ENCODE data around the gene MYO16.
"Not testable (repeated sequence)": the region's sequence is repeated elsewhere in the genome, so short reads cannot be mapped to it uniquely, and the experiment has no call there.

Gene MYO16

DNA sequence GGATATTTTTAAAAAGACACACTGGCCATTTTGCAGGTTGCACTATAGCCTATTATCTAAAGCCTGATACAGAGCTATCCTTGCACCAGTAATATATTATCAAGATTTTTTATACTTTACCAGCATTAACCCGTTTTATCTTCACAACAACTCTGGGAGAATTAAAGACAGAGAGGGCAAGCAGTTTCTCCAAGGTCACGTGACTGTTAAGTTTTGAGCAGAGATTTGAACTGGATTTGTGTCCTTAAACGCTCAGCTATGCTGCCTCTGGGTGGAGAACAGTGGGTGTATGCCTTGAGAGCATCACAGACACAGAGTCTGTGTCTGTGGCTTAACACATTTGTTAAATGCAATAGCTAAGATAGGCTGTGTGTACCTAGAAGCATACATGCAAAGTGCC, 147.2 kb downstream of the MYO16 start:
- no peaks in the 10 kb centered on the region for H3K9me3 ChIP-seq (ENCODE audit: insufficient read depth, low read length)
- no peak for TF ChIP-seq ZNF274 (IDR thresholded peaks at IDR 0.05; ENCODE audit: low read depth, low read length)
- TF ChIP-seq YY1 (IDR thresholded peaks at IDR 0.05; ENCODE audit: insufficient read depth, insufficient read length) = no peak
- TF ChIP-seq SUZ12 (IDR thresholded peaks at IDR 0.05; ENCODE audit: extremely low read depth, insufficient read depth, insufficient read length) = no peak
- H3K27me3 ChIP-seq (ENCODE audit: insufficient read depth, insufficient read length) = no peaks in the 10 kb centered on the region
- H3K9ac ChIP-seq (ENCODE audit: insufficient read length, low read depth) = no peak overlapping the region
- DNase-seq (ENCODE audit: low read depth, low spot score) = no peak
- H3K4me3 ChIP-seq (ENCODE audit: insufficient read length, low read depth) = no peak overlapping the region
- no peaks in the 10 kb centered on the region for H3K36me3 ChIP-seq (ENCODE audit: insufficient read depth, insufficient read length, low read length)
- H3K4me1 ChIP-seq (ENCODE audit: insufficient read depth, insufficient read length) = no peaks in the 10 kb centered on the region

DNA sequence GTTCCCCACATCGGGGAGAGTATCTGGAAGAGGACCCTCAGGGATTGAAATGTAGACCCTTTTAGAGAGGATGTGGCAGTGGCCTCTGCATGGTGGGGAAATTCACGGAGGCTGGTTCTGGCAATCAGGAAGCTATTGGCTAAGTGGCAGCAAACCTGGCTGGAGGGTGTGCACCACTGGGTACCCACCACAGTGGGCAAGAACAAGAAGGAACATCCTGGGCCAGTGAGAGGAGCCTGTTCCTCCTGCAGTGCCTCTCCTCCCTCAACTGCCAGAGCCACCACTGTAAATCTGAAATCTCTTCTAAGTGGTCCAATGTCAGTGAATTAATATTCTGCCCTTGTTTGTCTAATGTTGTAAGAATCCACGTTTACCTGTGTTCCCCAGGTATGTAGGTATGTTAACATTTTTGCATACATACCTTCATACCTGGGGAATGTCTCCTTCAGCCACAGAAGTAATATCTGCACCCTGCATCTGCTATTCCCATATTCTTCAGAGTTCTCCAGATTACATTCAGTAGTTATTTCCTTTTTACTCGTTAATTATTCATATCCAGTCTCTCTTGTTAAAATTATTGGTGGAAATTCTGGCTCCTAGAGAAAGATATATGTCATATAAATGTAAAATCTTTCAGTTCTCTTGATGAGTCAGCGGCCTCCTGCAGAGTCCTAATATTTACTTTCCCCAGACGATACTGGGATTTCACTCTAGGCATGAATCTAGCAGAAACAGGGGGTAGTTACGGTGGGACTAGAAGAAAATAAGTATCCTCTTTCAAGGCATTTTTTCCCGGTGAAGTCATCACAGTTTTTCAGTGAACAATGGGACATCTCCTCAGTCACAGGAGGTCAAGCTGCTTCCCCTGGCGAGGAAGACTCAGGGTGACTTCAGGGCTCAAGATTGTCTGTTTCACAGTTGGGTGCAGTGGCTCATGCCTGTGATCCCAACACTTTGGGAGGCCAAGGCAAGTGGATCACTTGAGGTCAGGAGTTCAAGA, 148.3 kb downstream of the MYO16 start:
- H3K4me1 ChIP-seq (ENCODE audit: insufficient read depth, insufficient read length) = no peaks in the 10 kb centered on the region
- no peak overlapping the region for H3K4me3 ChIP-seq (ENCODE audit: insufficient read length, low read depth)
- H3K27me3 ChIP-seq (ENCODE audit: insufficient read depth, insufficient read length) = no peaks in the 10 kb centered on the region
- peaks cover 4% of the 10 kb centered on the region; the same call in 1 of the 2 replicates for H3K9me3 ChIP-seq (ENCODE audit: insufficient read depth, low read length)
- H3K9ac ChIP-seq (ENCODE audit: insufficient read length, low read depth) = no peak overlapping the region
- peak; percentile 71 for DNase-seq (ENCODE audit: low read depth, low spot score)
- no peaks in the 10 kb centered on the region for H3K36me3 ChIP-seq (ENCODE audit: insufficient read depth, insufficient read length, low read length)
- TF ChIP-seq YY1 (IDR thresholded peaks at IDR 0.05; ENCODE audit: insufficient read depth, insufficient read length) (no peak), SUZ12 (IDR thresholded peaks at IDR 0.05; ENCODE audit: extremely low read depth, insufficient read depth, insufficient read length) (no peak), ZNF274 (IDR thresholded peaks at IDR 0.05; ENCODE audit: low read depth, low read length) (no peak)

DNA sequence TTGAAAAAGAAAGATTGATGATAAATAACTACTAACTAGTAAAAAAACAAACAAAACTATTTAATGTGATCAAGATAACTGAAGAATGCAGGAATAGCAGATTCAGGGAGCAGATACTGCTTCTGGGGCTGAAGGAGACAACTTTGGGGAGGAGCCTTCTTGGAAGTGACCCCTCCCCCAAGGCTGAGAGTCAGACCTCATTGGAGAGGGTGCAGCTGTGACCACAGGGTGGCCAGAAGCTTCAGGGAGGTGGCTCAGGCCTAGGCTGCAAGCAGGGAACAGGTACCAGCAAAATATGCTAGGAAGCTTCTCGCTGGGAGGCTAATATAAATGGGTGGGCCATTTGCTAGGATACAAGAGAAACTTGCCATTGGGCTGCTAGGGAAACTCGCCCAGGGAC, 149.9 kb downstream of the MYO16 start:
- TF ChIP-seq SUZ12 (IDR thresholded peaks at IDR 0.05; ENCODE audit: extremely low read depth, insufficient read depth, insufficient read length) = no peak
- TF ChIP-seq ZNF274 (IDR thresholded peaks at IDR 0.05; ENCODE audit: low read depth, low read length) = no peak
- TF ChIP-seq YY1 (IDR thresholded peaks at IDR 0.05; ENCODE audit: insufficient read depth, insufficient read length) = no peak
- H3K4me1 ChIP-seq (ENCODE audit: insufficient read depth, insufficient read length) = no peaks in the 10 kb centered on the region
- H3K36me3 ChIP-seq (ENCODE audit: insufficient read depth, insufficient read length, low read length) = no peaks in the 10 kb centered on the region
- no peak overlapping the region for H3K9ac ChIP-seq (ENCODE audit: insufficient read length, low read depth)
- DNase-seq (ENCODE audit: low read depth, low spot score) = no peak
- no peaks in the 10 kb centered on the region for H3K27me3 ChIP-seq (ENCODE audit: insufficient read depth, insufficient read length)
- H3K9me3 ChIP-seq (ENCODE audit: insufficient read depth, low read length) = peaks cover 9% of the 10 kb centered on the region; the same call in 1 of the 2 replicates
- no peak overlapping the region for H3K4me3 ChIP-seq (ENCODE audit: insufficient read length, low read depth)

DNA sequence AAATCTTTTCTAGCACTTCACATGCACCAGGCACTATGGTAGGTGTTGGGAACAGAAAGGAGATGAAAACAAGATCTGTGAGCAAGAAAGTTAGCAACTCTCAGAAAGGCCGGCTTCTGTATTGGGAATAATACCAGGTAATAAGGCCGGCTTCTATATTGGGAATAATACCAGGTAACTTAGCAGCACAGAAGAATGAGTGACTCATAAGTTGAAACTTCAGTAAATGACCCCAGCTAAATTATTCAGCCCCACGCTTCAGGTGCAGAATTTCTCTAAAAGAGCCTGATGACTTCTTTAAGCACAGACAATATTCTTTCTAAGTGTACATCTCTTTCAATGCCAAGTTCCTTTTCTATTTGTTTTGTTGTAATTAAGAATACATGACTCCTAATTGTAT, 151.3 kb downstream of the MYO16 start:
- H3K27me3 ChIP-seq (ENCODE audit: insufficient read depth, insufficient read length) = no peaks in the 10 kb centered on the region

DNA sequence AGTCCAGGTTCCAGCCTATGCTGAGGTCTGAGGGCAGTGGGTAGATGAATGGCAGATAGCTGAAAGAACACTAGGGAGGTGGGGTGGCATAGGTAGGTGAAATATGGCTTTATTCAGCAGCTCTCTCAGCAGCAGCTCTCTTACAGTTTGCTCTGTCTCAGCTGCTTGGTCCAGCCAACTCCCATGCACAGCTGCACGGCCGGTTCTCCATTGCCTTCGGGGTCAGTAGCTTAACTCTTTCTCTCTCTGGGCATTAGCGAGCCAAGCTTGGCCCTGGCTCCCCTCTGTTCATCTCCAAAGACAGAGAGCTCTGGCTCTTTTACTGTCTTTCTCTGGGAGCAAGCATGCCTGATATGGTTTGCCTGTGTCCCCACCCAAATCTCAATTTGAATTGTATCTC, 151.9 kb downstream of the MYO16 start:
- Histone ChIP-seq H3K9ac (ENCODE audit: insufficient read length, low read depth) (no peak overlapping the region), H3K9me3 (ENCODE audit: insufficient read depth, low read length) (peaks cover 9% of the 10 kb centered on the region; the same call in 1 of the 2 replicates), H3K4me1 (ENCODE audit: insufficient read depth, insufficient read length) (no peaks in the 10 kb centered on the region), H3K36me3 (ENCODE audit: insufficient read depth, insufficient read length, low read length) (no peaks in the 10 kb centered on the region), H3K27me3 (ENCODE audit: insufficient read depth, insufficient read length) (no peaks in the 10 kb centered on the region), H3K4me3 (ENCODE audit: insufficient read length, low read depth) (no peak overlapping the region)
- DNase-seq (ENCODE audit: low read depth, low spot score) = no peak
- TF ChIP-seq YY1 (IDR thresholded peaks at IDR 0.05; ENCODE audit: insufficient read depth, insufficient read length) (no peak), ZNF274 (IDR thresholded peaks at IDR 0.05; ENCODE audit: low read depth, low read length) (no peak), SUZ12 (IDR thresholded peaks at IDR 0.05; ENCODE audit: extremely low read depth, insufficient read depth, insufficient read length) (no peak)

More for the DNA sequence above, 151.3 kb downstream of the MYO16 start:
- no peaks in the 10 kb centered on the region for H3K4me1 ChIP-seq (ENCODE audit: insufficient read depth, insufficient read length)
- H3K4me3 ChIP-seq (ENCODE audit: insufficient read length, low read depth) = no peak overlapping the region
- H3K9me3 ChIP-seq (ENCODE audit: insufficient read depth, low read length) = peaks cover 9% of the 10 kb centered on the region; the same call in 1 of the 2 replicates
- H3K9ac ChIP-seq (ENCODE audit: insufficient read length, low read depth) = no peak overlapping the region
- no peak for TF ChIP-seq SUZ12 (IDR thresholded peaks at IDR 0.05; ENCODE audit: extremely low read depth, insufficient read depth, insufficient read length)
- no peak for TF ChIP-seq ZNF274 (IDR thresholded peaks at IDR 0.05; ENCODE audit: low read depth, low read length)
- TF ChIP-seq YY1 (IDR thresholded peaks at IDR 0.05; ENCODE audit: insufficient read depth, insufficient read length) = no peak
- no peaks in the 10 kb centered on the region for H3K36me3 ChIP-seq (ENCODE audit: insufficient read depth, insufficient read length, low read length)
- DNase-seq (ENCODE audit: low read depth, low spot score) = no peak

DNA sequence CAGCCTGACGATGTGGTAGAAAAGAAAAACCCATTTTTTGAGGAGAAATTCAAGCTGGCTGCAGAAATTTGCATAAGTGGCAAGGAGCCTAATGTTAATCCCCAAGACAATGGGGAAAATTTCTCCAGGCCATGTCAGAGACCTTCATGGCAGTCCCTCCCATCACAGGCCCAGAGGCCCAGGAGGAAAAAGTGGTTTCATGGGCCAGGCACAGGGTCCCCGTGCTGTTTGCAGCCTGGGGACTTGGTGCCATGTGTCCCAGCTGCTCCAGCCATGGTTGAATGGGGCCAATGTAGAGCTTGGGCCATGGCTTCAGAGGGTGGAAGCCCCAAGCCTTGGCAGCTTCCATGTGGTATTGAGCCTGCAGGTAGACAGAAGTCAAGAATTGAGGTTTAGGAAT, 153.1 kb downstream of the MYO16 start:
- not testable (repeated sequence) for H3K9me3 ChIP-seq (ENCODE audit: insufficient read depth, low read length); H3K4me3 ChIP-seq (ENCODE audit: insufficient read length, low read depth); H3K9ac ChIP-seq (ENCODE audit: insufficient read length, low read depth); H3K4me1 ChIP-seq (ENCODE audit: insufficient read depth, insufficient read length); DNase-seq (ENCODE audit: low read depth, low spot score); H3K27me3 ChIP-seq (ENCODE audit: insufficient read depth, insufficient read length); H3K36me3 ChIP-seq (ENCODE audit: insufficient read depth, insufficient read length, low read length)

DNA sequence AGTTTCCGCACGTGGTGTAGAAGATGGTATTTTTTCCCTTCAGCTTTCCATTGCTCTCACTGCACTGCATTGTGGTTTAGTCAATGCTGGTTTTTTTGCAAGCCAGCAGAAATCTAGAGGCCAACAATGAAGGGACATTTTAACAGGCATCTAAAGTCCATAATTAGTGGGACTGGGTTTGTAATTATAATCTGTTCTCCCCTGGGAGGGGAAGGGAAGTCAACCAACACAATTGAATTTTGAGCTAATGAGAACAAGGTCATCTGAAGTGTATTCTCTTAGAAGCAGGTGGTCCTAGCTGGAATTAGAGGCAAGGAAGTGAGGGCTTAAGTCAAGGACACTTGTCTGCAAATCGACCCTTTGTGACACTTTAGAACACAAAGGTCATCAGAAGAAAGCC, 156.4 kb downstream of the MYO16 start:
- no peak overlapping the region for H3K9ac ChIP-seq (ENCODE audit: insufficient read length, low read depth)
- H3K4me3 ChIP-seq (ENCODE audit: insufficient read length, low read depth) = no peak overlapping the region
- H3K9me3 ChIP-seq (ENCODE audit: insufficient read depth, low read length) = peaks cover 9% of the 10 kb centered on the region; the same call in 1 of the 2 replicates
- no peaks in the 10 kb centered on the region for H3K36me3 ChIP-seq (ENCODE audit: insufficient read depth, insufficient read length, low read length)
- DNase-seq (ENCODE audit: low read depth, low spot score) = no peak
- no peaks in the 10 kb centered on the region for H3K27me3 ChIP-seq (ENCODE audit: insufficient read depth, insufficient read length)
- H3K4me1 ChIP-seq (ENCODE audit: insufficient read depth, insufficient read length) = no peaks in the 10 kb centered on the region
- TF ChIP-seq YY1 (IDR thresholded peaks at IDR 0.05; ENCODE audit: insufficient read depth, insufficient read length) (no peak), ZNF274 (IDR thresholded peaks at IDR 0.05; ENCODE audit: low read depth, low read length) (no peak), SUZ12 (IDR thresholded peaks at IDR 0.05; ENCODE audit: extremely low read depth, insufficient read depth, insufficient read length) (no peak)
